ENCODE results near the gene FTL. TPM values are rescaled to one million over a fixed set of nuclear protein-coding genes. Genes with fewer than 3 reads are reported as not detected.
A peak's percentile ranks its signal among the peaks of the same experiment; 100 is the strongest.

Gene FTL
- total RNA-seq, 1 experiment from 2014 or later, result 3,106 TPM

- peak; percentile 83 for DNase-seq (ENCODE audit: low read depth)
Observed at GRCh38 chr19:48991873-48992580, 26.9 kb downstream of the FTL start.

GRCh38 chr19:48992581-48993174 lies 27.6 kb downstream of the FTL start:
- DNase-seq (ENCODE audit: low read depth), result peak; percentile 22

GRCh38 chr19:48993175-48994034 lies 28.3 kb downstream of the FTL start, which contains the start of the genes GYS1 and RUVBL2:
TSS of gene GYS1 (minus strand) at chr19:48993309. CDS start at chr19:48993112, 197 bp downstream.
TSS of gene RUVBL2 (plus strand) at chr19:48993887. CDS start at chr19:48993912, 25 bp downstream.
- peak; percentile 100 for DNase-seq (ENCODE audit: low read depth)

GRCh38 chr19:48994035-48994386 lies 28.9 kb downstream of the FTL start:
- no peak for DNase-seq (ENCODE audit: low read depth)

GRCh38 chr19:48997972-48998371 lies 32.9 kb downstream of the FTL start:
- peak; percentile 69 for DNase-seq (ENCODE audit: low read depth)

GRCh38 chr19:48999481-49000325 lies 34.6 kb downstream of the FTL start:
- DNase-seq (ENCODE audit: low read depth), result peak; percentile 50

GRCh38 chr19:49004133-49004532 lies 39.0 kb downstream of the FTL start:
- DNase-seq (ENCODE audit: low read depth), result no peak

- DNase-seq (ENCODE audit: low read depth), result no peak
Observed at GRCh38 chr19:49004964-49005614, 40.0 kb downstream of the FTL start.

- no peak for DNase-seq (ENCODE audit: low read depth)
Observed at GRCh38 chr19:49006905-49007304, 41.8 kb downstream of the FTL start.

- DNase-seq (ENCODE audit: low read depth), result no peak
Observed at GRCh38 chr19:49009828-49010227, 44.7 kb downstream of the FTL start.

GRCh38 chr19:49010453-49010852 lies 45.3 kb downstream of the FTL start:
- DNase-seq (ENCODE audit: low read depth), result no peak

GRCh38 chr19:49011194-49011593 lies 46.1 kb downstream of the FTL start:
- no peak for DNase-seq (ENCODE audit: low read depth)

GRCh38 chr19:49014123-49014869 lies 49.2 kb downstream of the FTL start:
- no peak for DNase-seq (ENCODE audit: low read depth)

GRCh38 chr19:49014870-49015255 lies 49.8 kb downstream of the FTL start:
- DNase-seq (ENCODE audit: low read depth), result no peak

- DNase-seq (ENCODE audit: low read depth), result no peak
Observed at GRCh38 chr19:49016067-49016839, 51.1 kb downstream of the FTL start.

Measured in M059J (cell line).